ENCODE measurements around the gene ATP2A1.

The ATP2A1 gene

GRCh38 chr16:28836761-28837064 is 41.6 kb upstream of the ATP2A1 start:
- TF ChIP-seq CTCF (conservative IDR thresholded peaks at IDR 0.05; ENCODE audit: low read length), result no peak
- H3K4me3 ChIP-seq (ENCODE audit: low read length), result no peak overlapping the region
- no peak for DNase-seq (ENCODE audit: low read depth)

- no peak overlapping the region for H3K4me3 ChIP-seq (ENCODE audit: low read length)
- no peak for TF ChIP-seq CTCF (conservative IDR thresholded peaks at IDR 0.05; ENCODE audit: low read length)
- no peak for DNase-seq (ENCODE audit: low read depth)
Measured at GRCh38 chr16:28837672-28838557, 40.4 kb upstream of the ATP2A1 start.

GRCh38 chr16:28838558-28838918 is 39.8 kb upstream of the ATP2A1 start:
- no peak for DNase-seq (ENCODE audit: low read depth)
- H3K4me3 ChIP-seq (ENCODE audit: low read length), result no peak overlapping the region
- no peak for TF ChIP-seq CTCF (conservative IDR thresholded peaks at IDR 0.05; ENCODE audit: low read length)

- no peak for TF ChIP-seq CTCF (conservative IDR thresholded peaks at IDR 0.05; ENCODE audit: low read length)
- no peak overlapping the region for H3K4me3 ChIP-seq (ENCODE audit: low read length)
- DNase-seq (ENCODE audit: low read depth), result no peak
Measured at GRCh38 chr16:28839004-28839639, 39.2 kb upstream of the ATP2A1 start.

GRCh38 chr16:28839899-28840298 is 38.4 kb upstream of the ATP2A1 start:
- no peak for TF ChIP-seq CTCF (conservative IDR thresholded peaks at IDR 0.05; ENCODE audit: low read length)

GRCh38 chr16:28842696-28843095 is 35.6 kb upstream of the ATP2A1 start:
- no peak overlapping the region for H3K4me3 ChIP-seq (ENCODE audit: low read length)
- no peak for TF ChIP-seq CTCF (conservative IDR thresholded peaks at IDR 0.05; ENCODE audit: low read length)
- no peak for DNase-seq (ENCODE audit: low read depth)

More at GRCh38 chr16:28839899-28840298, 38.4 kb upstream of the ATP2A1 start:
- DNase-seq (ENCODE audit: low read depth), result no peak
- H3K4me3 ChIP-seq (ENCODE audit: low read length), result no peak overlapping the region

GRCh38 chr16:28843766-28844165 is 34.5 kb upstream of the ATP2A1 start:
- no peak for DNase-seq (ENCODE audit: low read depth)
- no peak for TF ChIP-seq CTCF (conservative IDR thresholded peaks at IDR 0.05; ENCODE audit: low read length)
- H3K4me3 ChIP-seq (ENCODE audit: low read length), result no peak overlapping the region

Measured in AG10803 (cell line).